H1 (cell line): Measurements from ENCODE around the gene SLC22A2. TPM values are rescaled to one million over a fixed set of nuclear protein-coding genes. Genes with fewer than 3 reads are reported as not detected.

Experiments
- CTCF ChIA-PET: fragments of 300-600 bp; sonication (Branson Sonifier 250); formaldehyde crosslinking; loops from one replicate; lab custom pipeline; 2021; ENCODE audit not compliant: partially characterized antibody; lab: Charles Lee
- POLR2A ChIA-PET: fragments of 300-600 bp; sonication (Branson Sonifier 250); formaldehyde crosslinking; loops from one replicate; lab custom pipeline; 2021; ENCODE audit warnings: inconsistent platforms; ENCODE audit not compliant: partially characterized antibody; lab: Charles Lee
- DNase-seq, 2 experiments: peaks; one replicate each; pipeline versions ENCODE4 v3.0.0 to v3.0.0-alpha.2; 2010 to 2022; ENCODE audit warnings: low spot score in 2 of 2, low read depth in 1 of 2, mixed read lengths in 1 of 2
- FAIRE-seq: peaks from 2 replicates; lab custom pipeline; 2011; peaks lifted over from hg19 to GRCh38; lab: Jason Lieb, UNC
- H2AFZ ChIP-seq: 2 replicates; pipeline ENCODE4 v1.8.1; 2012; ENCODE audit warnings: low read length, inconsistent platforms
- H2AK5ac ChIP-seq: 2 replicates; pipeline ENCODE4 v1.6.1; 2013; ENCODE audit warnings: low read depth, low read length
- H2BK120ac ChIP-seq: replicated peaks from 2 replicates; pipeline ENCODE3; 2013; ENCODE audit warnings: low read depth, low read length, inconsistent platforms
- H2BK12ac ChIP-seq: 2 replicates; pipeline ENCODE4 v1.6.1; 2013; ENCODE audit warnings: low read depth, low read length
- H2BK15ac ChIP-seq: 2 replicates; pipeline ENCODE4 v1.6.1; 2013; ENCODE audit warnings: low read length
- H2BK20ac ChIP-seq: 2 replicates; pipeline ENCODE4 v1.6.1; 2013; ENCODE audit warnings: low read length
- H2BK5ac ChIP-seq: 2 replicates; pipeline ENCODE4 v1.6.1; 2013; ENCODE audit warnings: low read depth, low read length
- H3K14ac ChIP-seq: 2 replicates; pipeline ENCODE4 v1.6.1; 2013; ENCODE audit warnings: inconsistent platforms; ENCODE audit not compliant: insufficient read length
- H3K18ac ChIP-seq: 2 replicates; pipeline ENCODE4 v1.6.1; 2013; ENCODE audit warnings: low read length; ENCODE audit errors: extremely low read depth
- H3K23ac ChIP-seq: 2 replicates; pipeline ENCODE4 v1.6.1; 2013; ENCODE audit warnings: inconsistent platforms; ENCODE audit not compliant: insufficient read length
- H3K23me2 ChIP-seq: 2 replicates; pipeline ENCODE4 v1.6.1; 2013; ENCODE audit warnings: low read depth, low read length
- H3K27ac ChIP-seq: 2 replicates; pipeline ENCODE4 v1.6.1; 2011; ENCODE audit warnings: low read depth, low read length, inconsistent platforms
- H3K27me3 ChIP-seq, 4 experiments: replicated peaks in 1 of 4; 1 replicate in 1 of 4; 2 replicates in 3 of 4; pipeline versions ENCODE4 v1.6.1 to v1.8.1; 2011 to 2013; ENCODE audit warnings: low read length in 3 of 4, mild to moderate bottlenecking in 3 of 4, inconsistent platforms in 2 of 4, mixed read lengths in 2 of 4, moderate library complexity in 1 of 4; ENCODE audit not compliant: control insufficient read depth in 3 of 4, insufficient read depth in 3 of 4; ENCODE audit errors: extremely low read depth in 1 of 4
- H3K36me3 ChIP-seq, 4 experiments: 2 replicates each; pipeline versions ENCODE4 v1.6.1 to v1.8.1; 2011 to 2013; ENCODE audit warnings: mild to moderate bottlenecking in 4 of 4, low read length in 3 of 4, moderate library complexity in 2 of 4, control low read depth in 1 of 4, inconsistent platforms in 1 of 4; ENCODE audit not compliant: insufficient read depth in 4 of 4, control insufficient read depth in 2 of 4
- H3K4ac ChIP-seq: replicated peaks from 2 replicates; pipeline ENCODE3; 2013; ENCODE audit warnings: low read length, low read depth, mixed read lengths, inconsistent platforms; ENCODE audit not compliant: insufficient read length
- H3K4me1 ChIP-seq, 4 experiments: replicated peaks in 1 of 4; 1 replicate in 1 of 4; 2 replicates in 3 of 4; pipeline versions ENCODE4 v1.6.1 to v1.8.1; 2011 to 2013; ENCODE audit warnings: low read length in 3 of 4, inconsistent platforms in 2 of 4, mixed read lengths in 1 of 4; ENCODE audit not compliant: insufficient read depth in 4 of 4, control insufficient read depth in 3 of 4
- H3K4me2 ChIP-seq, 2 experiments: 2 replicates each; pipeline versions ENCODE4 v1.6.1 to v1.8.1; 2011 to 2013; ENCODE audit warnings: low read depth in 2 of 2, low read length in 2 of 2, control low read depth in 1 of 2, inconsistent platforms in 1 of 2, mild to moderate bottlenecking in 1 of 2; ENCODE audit not compliant: insufficient read depth in 1 of 2
- H3K4me3 ChIP-seq, 4 experiments: fragments of 200-600, 300-600 bp in 1 of 4; sonication (generic), shearing (Covaris generic), sonication (Bioruptor Twin) in 1 of 4; 2 replicates each; pipeline versions ENCODE4 v1.5.1 to v1.8.1; 2011 to 2016; ENCODE audit warnings: low read length in 4 of 4, low read depth in 3 of 4, control low read depth in 2 of 4, inconsistent platforms in 2 of 4, mild to moderate bottlenecking in 2 of 4, mixed read lengths in 1 of 4, moderate library complexity in 1 of 4; ENCODE audit not compliant: insufficient read depth in 2 of 4; ENCODE audit errors: extremely low read depth in 1 of 4
- H3K56ac ChIP-seq: replicated peaks from 2 replicates; pipeline ENCODE3; 2013; ENCODE audit warnings: low read depth, mild to moderate bottlenecking, mixed read lengths, low read length, inconsistent platforms; ENCODE audit not compliant: insufficient read length
- H3K79me1 ChIP-seq: 2 replicates; pipeline ENCODE4 v1.6.1; 2013; ENCODE audit warnings: low read depth, low read length, control low read depth
- H3K79me2 ChIP-seq, 2 experiments: 2 replicates each; pipeline versions ENCODE4 v1.6.1 to v1.8.1; 2012 to 2013; ENCODE audit warnings: low read length in 2 of 2, mild to moderate bottlenecking in 2 of 2, inconsistent platforms in 1 of 2; ENCODE audit not compliant: insufficient read depth in 2 of 2, control insufficient read depth in 1 of 2
- H3K9ac ChIP-seq, 4 experiments: replicated peaks in 1 of 4; 1 replicate in 1 of 4; 2 replicates in 3 of 4; pipeline versions ENCODE4 v1.6.1 to v1.8.1; 2011 to 2013; ENCODE audit warnings: low read depth in 3 of 4, low read length in 3 of 4, control low read depth in 2 of 4, mild to moderate bottlenecking in 2 of 4, moderate library complexity in 2 of 4, inconsistent platforms in 1 of 4; ENCODE audit errors: extremely low read depth in 1 of 4
- H3K9me3 ChIP-seq, 2 experiments: 2 replicates each; pipeline versions ENCODE4 v1.6.1 to v1.8.1; 2012 to 2013; ENCODE audit warnings: mild to moderate bottlenecking in 2 of 2, moderate library complexity in 2 of 2, control low read depth in 1 of 2, inconsistent platforms in 1 of 2, low read depth in 1 of 2, low read length in 1 of 2, mixed read lengths in 1 of 2; ENCODE audit not compliant: insufficient read depth in 2 of 2
- H4K20me1 ChIP-seq, 2 experiments: replicated peaks in 1 of 2; 2 replicates each; pipeline versions ENCODE3 to v1.8.1; 2011 to 2013; ENCODE audit warnings: inconsistent platforms in 2 of 2, low read length in 2 of 2, mild to moderate bottlenecking in 1 of 2; ENCODE audit not compliant: insufficient read depth in 2 of 2, control insufficient read depth in 1 of 2
- H4K5ac ChIP-seq: 2 replicates; pipeline ENCODE4 v1.6.1; 2013; ENCODE audit warnings: low read length, low read depth, mixed read lengths, inconsistent platforms; ENCODE audit not compliant: insufficient read length
- H4K8ac ChIP-seq: 2 replicates; pipeline ENCODE4 v1.8.0; 2013; ENCODE audit warnings: mild to moderate bottlenecking, moderate library complexity, low read length, inconsistent platforms; ENCODE audit not compliant: insufficient read depth; ENCODE audit errors: extremely low read depth
- H4K91ac ChIP-seq: replicated peaks from 2 replicates; pipeline ENCODE3; 2013; ENCODE audit warnings: low read length, mixed read lengths, inconsistent platforms; ENCODE audit not compliant: insufficient read length
- BACH1 ChIP-seq: IDR thresholded peaks from 2 replicates; pipeline ENCODE4 v1.6.1; 2012; ENCODE audit warnings: low read length, improper control_type of control experiment
- CBX5 ChIP-seq: fragments of 300-800, 300-1000 bp; sonication (generic); IDR thresholded peaks from 2 replicates; pipeline ENCODE4 v1.7.1; 2016; ENCODE audit warnings: antibody characterized with exemption, low read length, low read depth
- CHD1 ChIP-seq: IDR thresholded peaks from 2 replicates; pipeline ENCODE4 v1.6.1; 2012; ENCODE audit warnings: low read depth, low read length, improper control_type of control experiment
- JUN ChIP-seq: IDR thresholded peaks from 2 replicates; pipeline ENCODE4 v1.6.1; 2011; ENCODE audit warnings: low read depth, mild to moderate bottlenecking, improper control_type of control experiment, low read length
- POLR2AphosphoS5 ChIP-seq: IDR thresholded peaks from 2 replicates; pipeline ENCODE4 v1.6.1; 2011; ENCODE audit warnings: low read depth, low read length
- WGBS, 2 experiments: shearing (Covaris generic) in 1 of 2; methylation state at CpG; one replicate each; pipeline versions ENCODE4 v1.1.6 to v1.1.7; 2013 to 2015; ENCODE audit warnings: low lambda C conversion rate in 2 of 2, mixed read lengths in 2 of 2, inconsistent platforms in 1 of 2, low coverage in 1 of 2, missing lambda C conversion rate in 1 of 2; ENCODE audit not compliant: insufficient replicate concordance in 2 of 2, insufficient coverage in 1 of 2, insufficient read length in 1 of 2; ENCODE audit errors: extremely low coverage in 1 of 2, missing lambda C conversion rate in 1 of 2; 5-methylcytosine and 5-hydroxymethylcytosine counted together
- polyA plus RNA-seq, 7 experiments: library from polyadenylated mRNA; depleted of rRNA in 3 of 7; stranded (reverse) in 5 of 7; unstranded in 2 of 7; fragments of >200 nt in 5 of 7; fragments of 200-250 nt in 2 of 7; gene quantifications; 1 replicate in 5 of 7; 2 replicates in 1 of 7; 4 replicates in 1 of 7; pipeline versions ENCODE4 v1.2.1 to v1.2.3, GENCODE V29; 2011 to 2013; ENCODE audit warnings: missing spikeins in 2 of 7, mixed read lengths in 2 of 7
- total RNA-seq: library from RNA; stranded (reverse); fragmentation: NEBNext Ultra II Directional; extraction: Animal tissue kit (Norgen Biotek cat#: 25700); gene quantifications from 2 replicates; pipeline ENCODE4 v1.2.1, GENCODE V29; 2021

Gene SLC22A2
- total and polyA plus RNA-seq, 2 of the 8 experiments (the other 6 are each of a cell fraction or from before 2014, with no cell fraction given) = 0.23 to 1.4 TPM

- Histone ChIP-seq H2BK15ac (no peak overlapping the region; the same call in 1 of the 2 replicates), H3K4me2 (no peak overlapping the region), H3K9ac (no peak overlapping the region)
- WGBS, 2 experiments = 88% methylated on average over 5 of the region's 5 CpGs; no CpG with 5 or more reads in 1 of the 2 experiments
- TF ChIP-seq CBX5 = no peak
- TF ChIP-seq CHD1 = no peak
- TF ChIP-seq JUN = no peak
- TF ChIP-seq POLR2AphosphoS5 = no peak
- TF ChIP-seq BACH1 = no peak
- TF ChIP-seq, all 59 proteins: peak for 0
- CTCF ChIA-PET = interaction anchor here (0.9 kb wide), 1 partner anchor 9 kb away, joined by 3 read pairs; no protein-coding TSS in a partner anchor
- H2BK5ac ChIP-seq = no peak overlapping the region
- 0 out of 2 replicates have a peak overlapping the region, but pooled peaks have one; percentile 1 for H2BK20ac ChIP-seq
- H2AFZ ChIP-seq = no peak overlapping the region
- no peaks in the 10 kb centered on the region for H3K79me1 ChIP-seq
- H3K36me3 ChIP-seq = no peaks in the 10 kb centered on the region
- no peak overlapping the region for H4K8ac ChIP-seq
- H3K4ac ChIP-seq = no peak overlapping the region
- no peak overlapping the region for H3K18ac ChIP-seq
- no peaks in the 10 kb centered on the region for H3K23me2 ChIP-seq
- no peak overlapping the region for H2AK5ac ChIP-seq
- no peak overlapping the region for H3K27ac ChIP-seq
- no peaks in the 10 kb centered on the region for H3K79me2 ChIP-seq
- FAIRE-seq (no peak), DNase-seq (no peak)
- POLR2A ChIA-PET = no interaction called here
- H3K4me1 ChIP-seq = peaks cover 0 to 5% (median 0%) of the 10 kb centered on the region in 4 experiments; a peak in 2 of 7 replicates
- no peaks in the 10 kb centered on the region for H4K20me1 ChIP-seq
- H3K14ac ChIP-seq = no peak overlapping the region
- no peak overlapping the region for H2BK120ac ChIP-seq
- H2BK12ac ChIP-seq = no peak overlapping the region; the same call in 1 of the 2 replicates
- no peak overlapping the region for H3K4me3 ChIP-seq
- H3K56ac ChIP-seq = no peak overlapping the region
- H3K9me3 ChIP-seq = no peaks in the 10 kb centered on the region
- H4K5ac ChIP-seq = no peak overlapping the region
- no peak overlapping the region for H3K23ac ChIP-seq
- H4K91ac ChIP-seq = no peak overlapping the region
- H3K27me3 ChIP-seq = no peaks in the 10 kb centered on the region
These were observed 19.7 kb upstream of the SLC22A2 start for GRCh38 chr6:160278311-160278710.
